Measurements from ENCODE around the gene CDK6.
"Not testable (repeated sequence)": the region's sequence is repeated elsewhere in the genome, so short reads cannot be mapped to it uniquely, and the experiment has no call there.

Gene CDK6

DNA sequence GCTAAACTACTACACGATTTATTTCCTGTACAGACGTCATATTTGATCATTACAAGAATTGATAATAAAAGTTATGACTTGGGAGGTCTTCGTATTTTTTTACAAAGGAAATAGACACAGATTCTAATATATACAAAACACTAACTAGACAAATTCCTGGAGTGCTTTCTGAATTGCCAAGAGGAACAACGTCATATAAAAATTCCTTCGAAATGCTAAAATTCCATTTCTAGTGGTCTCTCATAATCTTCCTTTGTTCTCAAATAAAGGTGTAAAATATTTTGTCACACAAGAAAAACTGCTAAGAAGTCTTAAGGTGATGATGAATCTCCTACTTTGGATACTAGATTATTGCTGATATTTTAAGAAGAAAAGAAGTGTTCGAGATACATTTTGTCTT lies 85.4 kb downstream of the CDK6 start:
- DNase-seq (ENCODE audit: low spot score), result no peak
- no peak for TF ChIP-seq CTCF (IDR thresholded peaks at IDR 0.05; ENCODE audit: extremely low read depth, missing control alignments)

GRCh38 chr7:92750447-92750839 lies 85.9 kb downstream of the CDK6 start:
- no peak for TF ChIP-seq CTCF (IDR thresholded peaks at IDR 0.05; ENCODE audit: extremely low read depth, missing control alignments)
- DNase-seq (ENCODE audit: low spot score), result no peak

- no peak for TF ChIP-seq CTCF (IDR thresholded peaks at IDR 0.05; ENCODE audit: extremely low read depth, missing control alignments)
- DNase-seq (ENCODE audit: low spot score), result no peak
Observed at GRCh38 chr7:92749832-92750446, 86.4 kb downstream of the CDK6 start.

DNA sequence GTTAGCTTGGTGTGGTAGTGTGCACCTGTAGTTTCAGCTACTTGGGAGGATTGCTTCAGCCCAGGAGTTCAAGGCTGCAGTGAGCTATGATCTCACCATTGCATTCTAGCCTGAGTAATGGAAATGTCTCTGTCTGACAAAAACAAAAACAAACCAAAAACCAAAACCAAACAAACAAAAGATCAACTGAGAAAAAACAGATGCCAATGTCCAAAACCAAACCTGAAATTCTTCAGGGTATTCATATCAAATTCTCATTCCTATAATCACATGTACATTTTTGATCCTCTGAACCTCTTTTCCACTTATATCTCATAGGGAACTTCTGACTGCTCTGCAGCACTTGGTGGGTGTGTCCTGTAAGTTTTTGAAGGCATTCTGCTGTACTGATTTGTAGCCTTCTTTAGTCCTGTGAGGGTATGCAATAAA lies 87.0 kb downstream of the CDK6 start:
- DNase-seq (ENCODE audit: low spot score), result no peak
- no peak for TF ChIP-seq CTCF (IDR thresholded peaks at IDR 0.05; ENCODE audit: extremely low read depth, missing control alignments)

- DNase-seq (ENCODE audit: low spot score), result no peak
- no peak for TF ChIP-seq CTCF (IDR thresholded peaks at IDR 0.05; ENCODE audit: extremely low read depth, missing control alignments)
Observed at GRCh38 chr7:92748495-92748894, 87.9 kb downstream of the CDK6 start.

- no peak for TF ChIP-seq CTCF (IDR thresholded peaks at IDR 0.05; ENCODE audit: extremely low read depth, missing control alignments)
Observed at GRCh38 chr7:92747041-92747835, 89.1 kb downstream of the CDK6 start.

DNA sequence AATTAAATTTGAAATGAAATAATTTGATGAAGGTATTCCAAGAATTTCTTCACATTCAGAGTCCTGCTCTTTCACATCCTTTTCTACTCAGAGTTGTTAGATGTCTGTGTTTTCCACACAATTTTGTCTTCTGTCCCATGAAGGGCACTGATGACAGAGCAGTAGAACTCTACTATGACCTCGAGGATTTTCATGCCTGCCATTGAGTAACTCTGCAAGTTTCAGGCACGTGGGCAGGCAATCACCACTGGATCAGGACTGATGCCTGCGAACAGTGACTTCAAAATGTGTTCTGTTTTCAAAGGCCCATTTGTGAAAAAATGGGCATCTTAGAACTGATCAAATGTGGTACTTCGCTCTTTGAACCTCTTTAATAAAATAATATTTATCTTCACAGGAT lies 91.1 kb downstream of the CDK6 start:
- DNase-seq (ENCODE audit: low spot score), result no peak
- TF ChIP-seq CTCF (IDR thresholded peaks at IDR 0.05; ENCODE audit: extremely low read depth, missing control alignments), result no peak

More at GRCh38 chr7:92747041-92747835, 89.1 kb downstream of the CDK6 start:
- DNase-seq (ENCODE audit: low spot score), result no peak

DNA sequence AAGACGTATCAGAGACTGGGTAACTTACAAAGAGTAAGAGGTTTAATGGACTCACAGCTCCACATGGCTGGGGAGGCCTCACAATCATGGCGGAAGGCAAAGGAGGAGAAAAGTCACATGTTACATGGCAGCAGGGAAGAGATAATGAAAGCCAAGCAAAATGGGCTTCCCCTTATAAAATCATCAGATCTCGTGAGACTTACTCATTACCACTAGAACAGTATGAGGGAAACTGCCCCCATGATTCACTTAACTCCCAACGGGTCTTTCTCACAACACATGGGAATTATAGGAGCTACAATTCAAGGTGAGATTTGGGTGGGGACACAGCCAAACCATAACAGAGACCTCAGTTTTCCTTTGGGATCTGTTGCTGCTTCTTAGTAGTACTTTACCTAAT lies 92.2 kb downstream of the CDK6 start:
- DNase-seq (ENCODE audit: low spot score), result not testable (repeated sequence)

Measured in GM20000 (cell line).